Endothelial cell of umbilical vein (primary cell): Measurements from ENCODE around the gene KRTAP10-7.

Source experiments
- CTCF ChIP-seq, 2 donors: IDR thresholded peaks; 1 replicate in 1 of 2; 2 replicates in 1 of 2; pipeline ENCODE4 v1.5.1; 2011; ENCODE audit warnings: low read length in 2 of 2, mild to moderate bottlenecking in 2 of 2, moderate library complexity in 2 of 2, control low read depth in 1 of 2, inconsistent platforms in 1 of 2, low read depth in 1 of 2; ENCODE audit not compliant: insufficient read depth in 1 of 2; ENCODE audit errors: extremely low read depth in 1 of 2
- EZH2 ChIP-seq: IDR thresholded peaks from 2 replicates; pipeline ENCODE4 v1.6.1; 2012; ENCODE audit warnings: borderline replicate concordance, low read depth, mild to moderate bottlenecking, moderate library complexity, low read length, inconsistent platforms; ENCODE audit not compliant: severe bottlenecking
- JUN ChIP-seq: IDR thresholded peaks from 2 replicates; pipeline ENCODE4 v1.6.1; 2011; ENCODE audit warnings: borderline replicate concordance, low read depth; ENCODE audit not compliant: insufficient read length, insufficient read depth
- MYC ChIP-seq: IDR thresholded peaks from one replicate; pipeline ENCODE4 v1.6.1; 2011; ENCODE audit warnings: mild to moderate bottlenecking, low read depth, low read length
- POLR2A ChIP-seq: IDR thresholded peaks from 2 replicates; pipeline ENCODE4 v1.6.1; 2012; ENCODE audit warnings: low read depth, mild to moderate bottlenecking, control low read depth, low read length

GRCh38 chr21:44564099-44564498, 36.3 kb upstream of the KRTAP10-7 start:
- no peak for TF ChIP-seq CTCF (IDR thresholded peaks at IDR 0.05; ENCODE audit: extremely low read depth in 1 of 2, insufficient read depth in 1 of 2, low read depth in 1 of 2, low read length in 2 of 2)
- no peak for TF ChIP-seq EZH2
- no peak for TF ChIP-seq JUN
- TF ChIP-seq POLR2A = no peak
- TF ChIP-seq MYC = no peak
